Left colon (tissue), 2 donors: Measurements from ENCODE around the gene HSF5. TPM values are rescaled to one million over a fixed set of nuclear protein-coding genes. Genes with fewer than 3 reads are reported as not detected.

Source experiments
- total RNA-seq, 2 donors: library from RNA; stranded (reverse); fragmentation: NEBNext Ultra II Directional; extraction: Animal tissue kit (Norgen Biotek cat#: 25700); gene quantifications; one replicate each; pipeline ENCODE4 v1.2.1, GENCODE V29; 2021
- donor health status: DM: no; HTN: no; CAD: no.
- donor health status: DM: yes; HTN: yes; CAD: no.

The HSF5 gene
- total RNA-seq, 2 donors from 2014 or later, result not detected

Other genes starting within 250 kb of the HSF5 start
- not detected for gene LPO, start 249.8 kb downstream of the HSF5 start, total RNA-seq
- gene MPO, start 207.5 kb downstream of the HSF5 start, total RNA-seq, result under 1 TPM in 1 of 2 donors, not detected in 1; 0.45 TPM
- 1 to 10 TPM; 6.1 to 7.9 TPM for gene TSPOAP1, start 159.6 kb downstream of the HSF5 start, total RNA-seq
- gene SUPT4H1, start 136.2 kb downstream of the HSF5 start, total RNA-seq, result 10 to 100 TPM; 58.1 to 63.0 TPM
- 10 to 100 TPM; 37.3 to 50.5 TPM for gene RNF43, start 70.9 kb downstream of the HSF5 start, total RNA-seq
- gene MTMR4, start 26.2 kb upstream of the HSF5 start, total RNA-seq, result 10 to 100 TPM; 42.2 to 52.4 TPM
- gene TEX14, start 203.6 kb upstream of the HSF5 start, total RNA-seq, result under 1 TPM in 1 of 2 donors, not detected in 1; 0.06 TPM
- gene RAD51C, start 204.2 kb upstream of the HSF5 start, total RNA-seq, result 1 to 10 TPM; 7.6 to 8.1 TPM